SH-SY5Y (cell line): ENCODE results near the gene NATD1.

Experiments used
- GATA2 ChIP-seq: IDR thresholded peaks from 2 replicates; pipeline ENCODE4 v1.6.1; 2011; ENCODE audit warnings: mild to moderate bottlenecking, low read depth, low read length
- GATA3 ChIP-seq: IDR thresholded peaks from 2 replicates; pipeline ENCODE4 v1.6.1; 2011; ENCODE audit warnings: low read depth, mild to moderate bottlenecking, low read length, moderate library complexity

- no peak for TF ChIP-seq GATA3
- no peak for TF ChIP-seq GATA2
Observed at GRCh38 chr17:21286909-21287702, 33.9 kb upstream of the NATD1 start.
